WTC11 (cell line): ENCODE data around the gene EMC1. TPM values are rescaled to one million over a fixed set of nuclear protein-coding genes. Genes with fewer than 3 reads are reported as not detected.

ENCODE experiments used
- ATAC-seq: fragments of 200-7000 bp; cut with Tn5 transposase; 2 replicates; pipeline ENCODE4 v1.10.0; 2021; ENCODE audit warnings: mild to moderate bottlenecking, moderate library complexity
- CTCF ChIA-PET: fragments of 300-600 bp; sonication (Branson Sonifier 250); formaldehyde crosslinking; loops from one replicate; lab custom pipeline; 2021; ENCODE audit warnings: antibody characterized with exemption; lab: Charles Lee
- POLR2A ChIA-PET: fragments of 350-600 bp; sonication (Branson Sonifier 250); formaldehyde crosslinking; loops from one replicate; lab custom pipeline; 2021; ENCODE audit warnings: antibody characterized with exemption; lab: Charles Lee
- DNase-seq: peaks from one replicate; pipeline ENCODE4 v3.0.0; 2021; ENCODE audit warnings: low spot score
- H3K27ac Mint-ChIP-seq: 2 replicates; pipeline ENCODE4 v1.8.0; 2021; ENCODE audit warnings: mixed read lengths
- H3K27me3 Mint-ChIP-seq: 2 replicates; pipeline ENCODE4 v1.8.0; 2021; ENCODE audit warnings: low read depth, mild to moderate bottlenecking, moderate library complexity, mixed read lengths
- H3K36me3 Mint-ChIP-seq: 2 replicates; pipeline ENCODE4 v1.8.0; 2021; ENCODE audit warnings: mixed read lengths
- H3K4me1 Mint-ChIP-seq: 2 replicates; pipeline ENCODE4 v1.8.0; 2022; ENCODE audit warnings: mixed read lengths
- H3K4me3 Mint-ChIP-seq: 2 replicates; pipeline ENCODE4 v1.8.0; 2021; ENCODE audit warnings: mild to moderate bottlenecking, moderate library complexity, mixed read lengths
- H3K9me3 Mint-ChIP-seq: 2 replicates; pipeline ENCODE4 v1.8.0; 2021; ENCODE audit warnings: mixed read lengths
- ARID4B ChIP-seq: sonication (generic); formaldehyde crosslinking; IDR thresholded peaks from 2 replicates; pipeline ENCODE4 v1.8.0; 2023; ENCODE audit warnings: missing genetic modification reagents, mild to moderate bottlenecking, borderline replicate concordance
- ERG ChIP-seq: fragments of 250-450 bp; sonication (Bioruptor Pico); IDR thresholded peaks from 2 replicates; pipeline ENCODE4 v1.8.0; 2021; ENCODE audit warnings: mild to moderate bottlenecking
- FOXP1 ChIP-seq: sonication (generic); formaldehyde crosslinking; IDR thresholded peaks from 2 replicates; pipeline ENCODE4 v1.8.0; 2022; ENCODE audit warnings: missing genetic modification reagents, mild to moderate bottlenecking, moderate library complexity, borderline replicate concordance
- HMGA2 ChIP-seq: fragments of 250-450 bp; sonication (Bioruptor Pico); IDR thresholded peaks from 2 replicates; pipeline ENCODE4 v1.4.0; 2021; ENCODE audit warnings: mild to moderate bottlenecking, moderate library complexity
- HMGXB4 ChIP-seq: sonication (generic); formaldehyde crosslinking; IDR thresholded peaks from 2 replicates; pipeline ENCODE4 v1.8.1; 2023; ENCODE audit warnings: mild to moderate bottlenecking, moderate library complexity, missing genetic modification reagents
- MYBL2 ChIP-seq: sonication (generic); formaldehyde crosslinking; IDR thresholded peaks from 2 replicates; pipeline ENCODE4 v1.8.1; 2023; ENCODE audit warnings: mild to moderate bottlenecking, moderate library complexity, missing genetic modification reagents
- NFE2L1 ChIP-seq: sonication (generic); formaldehyde crosslinking; IDR thresholded peaks from 2 replicates; pipeline ENCODE4 v1.8.1; 2023; ENCODE audit warnings: missing genetic modification reagents
- NFYB ChIP-seq: sonication (generic); formaldehyde crosslinking; conservative IDR thresholded peaks from 2 replicates; pipeline ENCODE4 v1.8.0; 2022; ENCODE audit warnings: low read depth, missing genetic modification reagents
- PRRX2 ChIP-seq: fragments of 250-450 bp; sonication (Bioruptor Pico); IDR thresholded peaks from 2 replicates; pipeline ENCODE4 v1.8.0; 2021; ENCODE audit warnings: mild to moderate bottlenecking
- TP53 ChIP-seq: sonication (generic); formaldehyde crosslinking; IDR thresholded peaks from 2 replicates; pipeline ENCODE4 v1.8.1; 2023; ENCODE audit warnings: mild to moderate bottlenecking, missing genetic modification reagents
- ZNF121 ChIP-seq: sonication (generic); formaldehyde crosslinking; IDR thresholded peaks from 2 replicates; pipeline ENCODE4 v1.8.0; 2023; ENCODE audit warnings: missing genetic modification reagents
- ZNF219 ChIP-seq: sonication (generic); formaldehyde crosslinking; IDR thresholded peaks from 2 replicates; pipeline ENCODE4 v1.8.0; 2023; ENCODE audit warnings: missing genetic modification reagents, mild to moderate bottlenecking, borderline replicate concordance
- ZNF317 ChIP-seq: sonication (generic); formaldehyde crosslinking; IDR thresholded peaks from 2 replicates; pipeline ENCODE4 v1.8.1; 2023; ENCODE audit warnings: low read depth, mild to moderate bottlenecking, moderate library complexity, missing genetic modification reagents, borderline replicate concordance
- ZNF425 ChIP-seq: fragments of 250-450 bp; sonication (Bioruptor Pico); conservative IDR thresholded peaks from 2 replicates; pipeline ENCODE4 v1.9.0; 2021; ENCODE audit warnings: mild to moderate bottlenecking
- total RNA-seq: library from RNA; stranded (reverse); gene quantifications from 3 replicates; pipeline ENCODE4 v1.2.3, GENCODE V29; 2021
- TF ChIP-seq, protein P1 (sequence below): sonication (generic); formaldehyde crosslinking; IDR thresholded peaks from 2 replicates; pipeline ENCODE4 v1.8.1; 2023; ENCODE audit warnings: mild to moderate bottlenecking, missing genetic modification reagents, borderline replicate concordance

EMC1 gene
- total RNA-seq, 1 experiment from 2014 or later = 53.5 TPM

GRCh38 chr1:19210772-19211549 lies 40.4 kb downstream of the EMC1 start:
- no peak for ATAC-seq

DNA sequence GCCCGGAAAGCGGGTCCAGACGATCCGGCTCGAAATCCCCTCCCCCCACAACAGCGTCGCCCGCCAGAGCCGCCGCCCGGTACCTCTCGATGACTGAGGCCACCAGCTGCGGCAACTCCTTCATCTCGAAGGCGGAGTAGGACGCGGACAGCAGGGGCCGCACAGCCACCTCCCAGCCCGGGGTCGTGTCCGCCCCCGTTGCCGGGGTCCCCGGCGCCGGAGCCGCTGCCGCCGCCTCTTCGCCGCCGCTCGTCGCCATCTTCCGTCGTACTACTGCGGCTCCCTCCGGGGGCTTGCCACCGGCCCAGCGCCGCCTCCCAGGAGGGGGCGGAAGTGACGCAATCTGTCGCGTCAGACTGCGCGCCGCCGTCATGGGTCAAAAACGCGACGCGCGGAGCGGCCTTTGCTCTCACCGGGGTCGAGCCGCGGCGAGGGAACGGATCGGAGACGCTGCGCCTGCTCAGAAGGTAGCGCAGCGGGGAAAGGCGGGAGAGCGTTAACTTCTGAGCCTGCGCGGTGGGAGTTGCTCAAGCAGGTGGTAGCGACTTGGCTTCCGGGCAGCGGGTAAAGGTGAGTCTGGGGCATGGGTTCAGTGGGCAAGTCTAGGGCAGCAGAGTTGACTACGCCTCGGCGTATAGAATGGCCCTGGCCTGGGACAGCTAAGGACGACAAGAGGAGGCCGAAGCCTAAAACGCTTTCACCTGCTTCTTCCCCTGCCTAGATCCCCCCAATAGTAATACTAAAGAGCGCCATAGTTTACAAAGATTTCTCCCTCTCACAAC lies 41.1 kb downstream of the EMC1 start, which contains the start of gene UBR4:
Gene UBR4 (minus strand): TSS at position 277 of the 782 bp plus-strand sequence. CDS start 18 bp downstream, at position 259.
- Mint-ChIP-seq H3K4me1 (peaks cover 31% of the 10 kb centered on the region), H3K4me3 (peak within 1 kb of the TSS; percentile 94), H3K36me3 (peaks cover 3% of the 10 kb centered on the region), H3K27ac (peak within 1 kb of the TSS; percentile 99), H3K9me3 (no peaks in the 10 kb centered on the region), H3K27me3 (no peaks in the 10 kb centered on the region)
- POLR2A ChIA-PET = interaction anchor here (0.6 kb wide), 1 partner anchor 943 kb away, joined by 5 read pairs; no protein-coding TSS in a partner anchor
- DNase-seq = peak; percentile 95
- CTCF ChIA-PET = interaction anchor here (0.9 kb wide), 2 partner anchors 31 to 303 kb away, joined by 3 to 4 read pairs; no protein-coding TSS in a partner anchor
- peak; percentile 93 for ATAC-seq
- TF ChIP-seq PRRX2 (no peak), TP53 (CRISPR knock-in tag) (no peak), ARID4B (CRISPR knock-in tag) (0 out of 2 replicates have a peak, but pooled peaks have one; percentile 21), HMGA2 (CRISPR knock-in tag) (no peak), MYBL2 (CRISPR knock-in tag) (peak; percentile 65), HMGXB4 (CRISPR knock-in tag) (peak; percentile 86), ZNF317 (CRISPR knock-in tag) (peak; percentile 52; the same call in 1 of the 2 replicates), NFE2L1 (CRISPR knock-in tag) (peak; percentile 87), ZNF219 (0 out of 2 replicates have a peak, but pooled peaks have one; percentile 28), FOXP1 (peak; percentile 86), NFYB (CRISPR knock-in tag) (no peak), ERG (no peak)
- TF ChIP-seq, protein P1, sequence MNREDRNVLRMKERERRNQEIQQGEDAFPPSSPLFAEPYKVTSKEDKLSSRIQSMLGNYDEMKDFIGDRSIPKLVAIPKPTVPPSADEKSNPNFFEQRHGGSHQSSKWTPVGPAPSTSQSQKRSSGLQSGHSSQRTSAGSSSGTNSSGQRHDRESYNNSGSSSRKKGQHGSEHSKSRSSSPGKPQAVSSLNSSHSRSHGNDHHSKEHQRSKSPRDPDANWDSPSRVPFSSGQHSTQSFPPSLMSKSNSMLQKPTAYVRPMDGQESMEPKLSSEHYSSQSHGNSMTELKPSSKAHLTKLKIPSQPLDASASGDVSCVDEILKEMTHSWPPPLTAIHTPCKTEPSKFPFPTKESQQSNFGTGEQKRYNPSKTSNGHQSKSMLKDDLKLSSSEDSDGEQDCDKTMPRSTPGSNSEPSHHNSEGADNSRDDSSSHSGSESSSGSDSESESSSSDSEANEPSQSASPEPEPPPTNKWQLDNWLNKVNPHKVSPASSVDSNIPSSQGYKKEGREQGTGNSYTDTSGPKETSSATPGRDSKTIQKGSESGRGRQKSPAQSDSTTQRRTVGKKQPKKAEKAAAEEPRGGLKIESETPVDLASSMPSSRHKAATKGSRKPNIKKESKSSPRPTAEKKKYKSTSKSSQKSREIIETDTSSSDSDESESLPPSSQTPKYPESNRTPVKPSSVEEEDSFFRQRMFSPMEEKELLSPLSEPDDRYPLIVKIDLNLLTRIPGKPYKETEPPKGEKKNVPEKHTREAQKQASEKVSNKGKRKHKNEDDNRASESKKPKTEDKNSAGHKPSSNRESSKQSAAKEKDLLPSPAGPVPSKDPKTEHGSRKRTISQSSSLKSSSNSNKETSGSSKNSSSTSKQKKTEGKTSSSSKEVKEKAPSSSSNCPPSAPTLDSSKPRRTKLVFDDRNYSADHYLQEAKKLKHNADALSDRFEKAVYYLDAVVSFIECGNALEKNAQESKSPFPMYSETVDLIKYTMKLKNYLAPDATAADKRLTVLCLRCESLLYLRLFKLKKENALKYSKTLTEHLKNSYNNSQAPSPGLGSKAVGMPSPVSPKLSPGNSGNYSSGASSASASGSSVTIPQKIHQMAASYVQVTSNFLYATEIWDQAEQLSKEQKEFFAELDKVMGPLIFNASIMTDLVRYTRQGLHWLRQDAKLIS (CRISPR knock-in tag) = no peak

More at GRCh38 chr1:19210772-19211549, 40.4 kb downstream of the EMC1 start:
- TF ChIP-seq ZNF121 (peak; percentile 2; the same call in 1 of the 2 replicates), ZNF425 (CRISPR knock-in tag) (no peak)
- Mint-ChIP-seq H3K27ac (peak overlapping the region; percentile 99), H3K36me3 (peaks cover 6% of the 10 kb centered on the region), H3K4me1 (peaks cover 31% of the 10 kb centered on the region), H3K9me3 (no peaks in the 10 kb centered on the region), H3K4me3 (peak overlapping the region; percentile 94), H3K27me3 (no peaks in the 10 kb centered on the region)
- POLR2A ChIA-PET = interaction anchor here (0.5 kb wide), 1 partner anchor 1330 kb away, joined by 3 read pairs; no protein-coding TSS in a partner anchor
- DNase-seq = no peak
- CTCF ChIA-PET = interaction anchor here (0.9 kb wide), 2 partner anchors 30 to 304 kb away, joined by 3 to 4 read pairs; no protein-coding TSS in a partner anchor
